Activated CD4-positive, alpha-beta T cell treated with anti-CD3 and anti-CD28 coated beads, Interleukin-2, amount 10 ng/mL, durations not matched to agents 7 days and 5 days (primary cell): Measurements from ENCODE around the gene NR5A2. TPM values are rescaled to one million over a fixed set of nuclear protein-coding genes. Genes with fewer than 3 reads are reported as not detected.

Experiments
- CTCF ChIA-PET: fragments of 350-600 bp; sonication (Branson Sonifier 250); formaldehyde crosslinking; loops from one replicate; lab custom pipeline; 2021; ENCODE audit warnings: antibody characterized with exemption; lab: Charles Lee
- POLR2A ChIA-PET: fragments of 350-600 bp; sonication (Branson Sonifier 250); formaldehyde crosslinking; loops from one replicate; lab custom pipeline; 2021; ENCODE audit warnings: antibody characterized with exemption; lab: Charles Lee
- DNase-seq: peaks from one replicate; pipeline ENCODE4 v3.0.0-alpha.2; 2020
- H3K27ac Mint-ChIP-seq: one replicate; pipeline ENCODE4 v1.8.0; 2021; ENCODE audit warnings: mild to moderate bottlenecking, moderate library complexity, mixed read lengths
- H3K27me3 Mint-ChIP-seq: one replicate; pipeline ENCODE4 v1.8.0; 2021; ENCODE audit warnings: mixed read lengths
- H3K36me3 Mint-ChIP-seq: one replicate; pipeline ENCODE4 v1.8.0; 2021; ENCODE audit warnings: low read depth, mixed read lengths
- H3K4me1 Mint-ChIP-seq: one replicate; pipeline ENCODE4 v1.8.0; 2021; ENCODE audit warnings: mixed read lengths
- H3K4me3 Mint-ChIP-seq: one replicate; pipeline ENCODE4 v1.8.0; 2021; ENCODE audit warnings: mild to moderate bottlenecking, moderate library complexity, mixed read lengths
- H3K9me3 Mint-ChIP-seq: one replicate; pipeline ENCODE4 v1.8.0; 2021; ENCODE audit warnings: mixed read lengths
- total RNA-seq, 2 experiments: library from RNA; stranded (reverse); gene quantifications; one replicate each; pipeline ENCODE4 v1.2.3, GENCODE V29; 2021

NR5A2 gene
- total RNA-seq = not detected

- CTCF ChIA-PET = interaction anchor here (0.6 kb wide), 1 partner anchor 524 kb away, joined by 3 read pairs; no protein-coding TSS in a partner anchor
- POLR2A ChIA-PET = no interaction called here
- no peak for DNase-seq
- H3K4me1 Mint-ChIP-seq = peaks cover 4% of the 10 kb centered on the region
- H3K27me3 Mint-ChIP-seq = peaks cover 54% of the 10 kb centered on the region
- H3K27ac Mint-ChIP-seq = no peak within 1 kb of the TSS
- no peak within 1 kb of the TSS for H3K4me3 Mint-ChIP-seq
- no peaks in the 10 kb centered on the region for H3K9me3 Mint-ChIP-seq
- no peaks in the 10 kb centered on the region for H3K36me3 Mint-ChIP-seq
Observed at GRCh38 chr1:200027264-200027823, at the start of gene NR5A2. Gene NR5A2 (plus strand): TSS chr1:200027710. CDS start chr1:200027848, 138 bp downstream.

- no peak overlapping the region for H3K4me3 Mint-ChIP-seq
- peaks cover 16% of the 10 kb centered on the region for H3K27me3 Mint-ChIP-seq
- no peaks in the 10 kb centered on the region for H3K4me1 Mint-ChIP-seq
- DNase-seq = no peak
- H3K36me3 Mint-ChIP-seq = no peaks in the 10 kb centered on the region
- POLR2A ChIA-PET = no interaction called here
- CTCF ChIA-PET = interaction anchor here (1.1 kb wide), 1 partner anchor 111 kb away, joined by 4 read pairs; no protein-coding TSS in a partner anchor
- H3K9me3 Mint-ChIP-seq = no peaks in the 10 kb centered on the region
- H3K27ac Mint-ChIP-seq = no peak overlapping the region
Observed at GRCh38 chr1:199978408-199978940, 49.0 kb upstream of the NR5A2 start.

- H3K4me1 Mint-ChIP-seq = no peaks in the 10 kb centered on the region
- H3K36me3 Mint-ChIP-seq = no peaks in the 10 kb centered on the region
- H3K27me3 Mint-ChIP-seq = peaks cover 12% of the 10 kb centered on the region
- no peak overlapping the region for H3K4me3 Mint-ChIP-seq
- ChIA-PET CTCF (interaction anchor here (1.1 kb wide), 1 partner anchor 112 kb away, joined by 4 read pairs; no protein-coding TSS in a partner anchor), POLR2A (no interaction called here)
- no peak overlapping the region for H3K27ac Mint-ChIP-seq
- no peaks in the 10 kb centered on the region for H3K9me3 Mint-ChIP-seq
- no peak for DNase-seq
Observed at GRCh38 chr1:199979071-199979470, 48.4 kb upstream of the NR5A2 start.

- DNase-seq = no peak
- Mint-ChIP-seq H3K36me3 (no peaks in the 10 kb centered on the region), H3K4me3 (no peak overlapping the region), H3K9me3 (no peaks in the 10 kb centered on the region), H3K27ac (no peak overlapping the region), H3K4me1 (no peaks in the 10 kb centered on the region), H3K27me3 (peaks cover 4% of the 10 kb centered on the region)
- ChIA-PET POLR2A (no interaction called here), CTCF (no interaction called here)
Observed at GRCh38 chr1:199981584-199981983, 45.9 kb upstream of the NR5A2 start.

GRCh38 chr1:199982606-199983005 lies 44.9 kb upstream of the NR5A2 start:
- H3K4me1 Mint-ChIP-seq = no peaks in the 10 kb centered on the region
- ChIA-PET POLR2A (no interaction called here), CTCF (no interaction called here)
- peaks cover 3% of the 10 kb centered on the region for H3K27me3 Mint-ChIP-seq
- no peak overlapping the region for H3K4me3 Mint-ChIP-seq
- H3K27ac Mint-ChIP-seq = no peak overlapping the region
- DNase-seq = no peak
- no peaks in the 10 kb centered on the region for H3K9me3 Mint-ChIP-seq
- H3K36me3 Mint-ChIP-seq = no peaks in the 10 kb centered on the region

- CTCF ChIA-PET = interaction anchor here (1.0 to 1.4 kb wide), 2 partner anchors 11 to 12 kb away, joined by 3 to 5 read pairs; no protein-coding TSS in a partner anchor
- peaks cover 3% of the 10 kb centered on the region for H3K27me3 Mint-ChIP-seq
- H3K9me3 Mint-ChIP-seq = no peaks in the 10 kb centered on the region
- H3K27ac Mint-ChIP-seq = no peak overlapping the region
- H3K36me3 Mint-ChIP-seq = no peaks in the 10 kb centered on the region
- POLR2A ChIA-PET = no interaction called here
- H3K4me1 Mint-ChIP-seq = no peaks in the 10 kb centered on the region
- no peak for DNase-seq
- H3K4me3 Mint-ChIP-seq = no peak overlapping the region
Observed at GRCh38 chr1:199983531-199983930, 44.0 kb upstream of the NR5A2 start.

GRCh38 chr1:199995096-199995685 lies 32.3 kb upstream of the NR5A2 start:
- no peaks in the 10 kb centered on the region for H3K9me3 Mint-ChIP-seq
- H3K27me3 Mint-ChIP-seq = peaks cover 2% of the 10 kb centered on the region
- H3K4me1 Mint-ChIP-seq = no peaks in the 10 kb centered on the region
- no peak overlapping the region for H3K4me3 Mint-ChIP-seq
- CTCF ChIA-PET = interaction anchor here (1.1 to 1.4 kb wide), 2 partner anchors 11 kb away, joined by 3 to 5 read pairs; no protein-coding TSS in a partner anchor
- POLR2A ChIA-PET = no interaction called here
- no peak overlapping the region for H3K27ac Mint-ChIP-seq
- no peak for DNase-seq
- no peaks in the 10 kb centered on the region for H3K36me3 Mint-ChIP-seq

- no peak overlapping the region for H3K4me3 Mint-ChIP-seq
Observed at GRCh38 chr1:200005165-200005564, 22.3 kb upstream of the NR5A2 start.

GRCh38 chr1:200006711-200007110 lies 20.8 kb upstream of the NR5A2 start:
- CTCF ChIA-PET = interaction anchor here (0.6 kb wide), 1 partner anchor 1763 kb away, joined by 6 read pairs; no protein-coding TSS in a partner anchor

More at GRCh38 chr1:200005165-200005564, 22.3 kb upstream of the NR5A2 start:
- H3K9me3 Mint-ChIP-seq = no peaks in the 10 kb centered on the region
- H3K36me3 Mint-ChIP-seq = no peaks in the 10 kb centered on the region
- CTCF ChIA-PET = no interaction called here
- peaks cover 8% of the 10 kb centered on the region for H3K27me3 Mint-ChIP-seq
- POLR2A ChIA-PET = interaction anchor here (0.6 kb wide), 1 partner anchor 465 kb away, joined by 10 read pairs; no protein-coding TSS in a partner anchor
- H3K27ac Mint-ChIP-seq = no peak overlapping the region
- DNase-seq = no peak
- no peaks in the 10 kb centered on the region for H3K4me1 Mint-ChIP-seq

GRCh38 chr1:200015811-200016210 lies 11.7 kb upstream of the NR5A2 start:
- Mint-ChIP-seq H3K27ac (no peak overlapping the region), H3K36me3 (no peaks in the 10 kb centered on the region), H3K9me3 (no peaks in the 10 kb centered on the region), H3K4me1 (no peaks in the 10 kb centered on the region), H3K4me3 (no peak overlapping the region), H3K27me3 (peaks cover 16% of the 10 kb centered on the region)
- DNase-seq = no peak
- POLR2A ChIA-PET = no interaction called here
- CTCF ChIA-PET = interaction anchor here (0.6 kb wide), 1 partner anchor 221 kb away, joined by 5 read pairs; no protein-coding TSS in a partner anchor

More at GRCh38 chr1:200006711-200007110, 20.8 kb upstream of the NR5A2 start:
- no peaks in the 10 kb centered on the region for H3K36me3 Mint-ChIP-seq
- no peak overlapping the region for H3K27ac Mint-ChIP-seq
- H3K27me3 Mint-ChIP-seq = peaks cover 6% of the 10 kb centered on the region
- H3K4me3 Mint-ChIP-seq = no peak overlapping the region
- POLR2A ChIA-PET = no interaction called here
- H3K9me3 Mint-ChIP-seq = no peaks in the 10 kb centered on the region
- DNase-seq = no peak
- no peaks in the 10 kb centered on the region for H3K4me1 Mint-ChIP-seq

GRCh38 chr1:200021577-200022238 lies 5.8 kb upstream of the NR5A2 start:
- Mint-ChIP-seq H3K27me3 (peaks cover 22% of the 10 kb centered on the region), H3K9me3 (no peaks in the 10 kb centered on the region), H3K27ac (no peak overlapping the region), H3K4me1 (no peaks in the 10 kb centered on the region), H3K4me3 (no peak overlapping the region), H3K36me3 (no peaks in the 10 kb centered on the region)
- DNase-seq = no peak
- POLR2A ChIA-PET = no interaction called here
- CTCF ChIA-PET = no interaction called here

GRCh38 chr1:200022239-200022804 lies 5.2 kb upstream of the NR5A2 start:
- Mint-ChIP-seq H3K4me1 (no peaks in the 10 kb centered on the region), H3K27me3 (peaks cover 28% of the 10 kb centered on the region), H3K36me3 (no peaks in the 10 kb centered on the region), H3K9me3 (no peaks in the 10 kb centered on the region), H3K4me3 (no peak overlapping the region), H3K27ac (no peak overlapping the region)
- DNase-seq = no peak
- ChIA-PET POLR2A (no interaction called here), CTCF (no interaction called here)
